GM10248 (cell line): ENCODE measurements around the gene PTPRG.

Experiments
- CTCF ChIA-PET: fragments of 300-600 bp; sonication (Branson Sonifier 250); formaldehyde crosslinking; extraction: SDS; loops from one replicate; lab custom pipeline; 2021; ENCODE audit warnings: antibody characterized with exemption; lab: Yijun Ruan, JAX
- POLR2A ChIA-PET: fragments of 350-650 bp; sonication (Branson Sonifier 250); formaldehyde crosslinking; extraction: SDS; loops from one replicate; lab custom pipeline; 2020; ENCODE audit warnings: antibody characterized with exemption; lab: Yijun Ruan, JAX
- DNase-seq: peaks from one replicate; pipeline ENCODE4 v3.0.0; 2012; ENCODE audit errors: extremely low spot score
- CTCF ChIP-seq: IDR thresholded peaks from 2 replicates; pipeline ENCODE4 v1.5.1; 2012; ENCODE audit warnings: mild to moderate bottlenecking, low read depth; ENCODE audit errors: extremely low read depth, missing control alignments, control extremely low read depth

The PTPRG gene

GRCh38 chr3:62125380-62125779 lies 564.0 kb downstream of the PTPRG start:
- POLR2A ChIA-PET: no interaction called here
- DNase-seq: no peak
- CTCF ChIA-PET: no interaction called here
- no peak for TF ChIP-seq CTCF

GRCh38 chr3:62127116-62127515 lies 565.7 kb downstream of the PTPRG start:
- no peak for TF ChIP-seq CTCF
- POLR2A ChIA-PET: no interaction called here
- CTCF ChIA-PET: interaction anchor here (1.5 to 2.0 kb wide), 2 partner anchors 9 to 35 kb away, joined by 3 to 5 read pairs; no protein-coding TSS in a partner anchor
- DNase-seq: no peak

DNA sequence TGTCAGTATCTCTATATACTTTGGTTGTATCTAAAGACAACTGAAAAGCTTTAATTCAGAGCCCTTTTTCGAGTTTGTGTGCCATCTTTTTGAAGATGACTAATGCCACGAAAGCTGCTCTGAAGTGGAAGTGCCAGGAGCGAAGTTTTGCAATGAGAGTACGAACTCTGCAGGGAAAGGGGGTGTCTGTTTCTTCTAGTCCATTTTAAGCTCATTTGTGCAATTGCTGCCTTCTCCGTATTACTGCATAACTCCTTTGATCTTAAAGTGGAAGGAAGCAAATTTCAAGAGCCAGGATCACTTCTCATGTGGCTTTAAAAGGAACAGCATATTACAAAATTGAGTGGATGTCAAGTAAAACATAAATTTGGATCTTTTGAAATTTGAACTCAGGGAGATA lies 566.7 kb downstream of the PTPRG start:
- ChIA-PET POLR2A (no interaction called here), CTCF (interaction anchor here (1.1 to 2.0 kb wide), 3 partner anchors 8 to 35 kb away, joined by 3 to 5 read pairs (median 3); no protein-coding TSS in a partner anchor)
- no peak for DNase-seq
- no peak for TF ChIP-seq CTCF

- ChIA-PET POLR2A (no interaction called here), CTCF (interaction anchor here (1.1 to 1.5 kb wide), 3 partner anchors 22 to 35 kb away, joined by 3 read pairs; no protein-coding TSS in a partner anchor)
- no peak for DNase-seq
- TF ChIP-seq CTCF: no peak
These were observed 567.3 kb downstream of the PTPRG start for GRCh38 chr3:62128681-62129080.

GRCh38 chr3:62131050-62131449 lies 569.7 kb downstream of the PTPRG start:
- CTCF ChIA-PET: no interaction called here
- POLR2A ChIA-PET: no interaction called here
- TF ChIP-seq CTCF: no peak
- DNase-seq: no peak

DNA sequence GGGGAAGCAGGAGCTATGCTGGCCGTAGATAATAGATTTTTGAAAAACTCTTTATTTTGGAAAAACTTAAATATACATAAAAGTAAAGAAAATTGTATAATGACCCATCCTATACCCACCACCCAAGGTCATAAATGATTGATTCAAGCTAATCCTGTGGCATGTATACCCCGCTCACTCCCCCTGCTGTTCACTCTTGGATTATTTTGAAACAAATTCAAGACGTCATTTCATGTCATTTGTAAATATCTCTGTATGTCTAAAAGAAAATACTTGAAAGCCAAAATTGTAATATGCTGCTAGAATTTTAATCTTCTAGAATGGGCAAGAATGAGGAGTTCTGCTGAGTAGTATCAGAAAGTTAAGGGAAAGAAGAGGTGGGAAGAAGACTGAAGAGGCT lies 570.2 kb downstream of the PTPRG start:
- no peak for DNase-seq
- ChIA-PET CTCF (no interaction called here), POLR2A (no interaction called here)
- TF ChIP-seq CTCF: no peak
